H9 (cell line): ENCODE results near the gene TSPAN18. TPM values are rescaled to one million over a fixed set of nuclear protein-coding genes. Genes with fewer than 3 reads are reported as not detected.

Experiments used
- DNase-seq: peaks from one replicate; pipeline ENCODE4 v3.0.0-alpha.2; 2017
- H2AFZ ChIP-seq: one replicate; pipeline ENCODE4 v1.6.1; 2013; ENCODE audit warnings: mild to moderate bottlenecking, low read length, control low read depth, moderate library complexity
- H2AK5ac ChIP-seq: 2 replicates; pipeline ENCODE4 v1.6.1; 2013; ENCODE audit warnings: low read length, control low read depth, mixed read lengths; ENCODE audit not compliant: insufficient read length
- H2BK120ac ChIP-seq: one replicate; pipeline ENCODE4 v1.6.1; 2013; ENCODE audit warnings: low read depth, mild to moderate bottlenecking, low read length, control low read depth, inconsistent platforms; ENCODE audit not compliant: poor library complexity, severe bottlenecking
- H2BK12ac ChIP-seq: 2 replicates; pipeline ENCODE4 v1.6.1; 2013; ENCODE audit warnings: low read length, control low read depth, mixed read lengths, low read depth; ENCODE audit not compliant: insufficient read length
- H2BK15ac ChIP-seq: 2 replicates; pipeline ENCODE4 v1.6.1; 2013; ENCODE audit warnings: low read depth, low read length, control low read depth
- H2BK20ac ChIP-seq: one replicate; pipeline ENCODE4 v1.6.1; 2013; ENCODE audit warnings: low read depth, mild to moderate bottlenecking, low read length, control low read depth, inconsistent platforms; ENCODE audit not compliant: poor library complexity, severe bottlenecking
- H2BK5ac ChIP-seq: 2 replicates; pipeline ENCODE4 v1.6.1; 2013; ENCODE audit warnings: low read length, control low read depth, mixed read lengths; ENCODE audit not compliant: insufficient read length
- H3K14ac ChIP-seq: 2 replicates; pipeline ENCODE4 v1.6.1; 2013; ENCODE audit warnings: low read length, control low read depth; ENCODE audit not compliant: insufficient read depth
- H3K18ac ChIP-seq: 2 replicates; pipeline ENCODE4 v1.6.1; 2013; ENCODE audit warnings: low read depth, mild to moderate bottlenecking, mixed read lengths, low read length, control low read depth; ENCODE audit not compliant: insufficient read length
- H3K23ac ChIP-seq: 2 replicates; pipeline ENCODE4 v1.6.1; 2013; ENCODE audit warnings: low read length, control low read depth, mixed read lengths, low read depth; ENCODE audit not compliant: insufficient read length
- H3K23me2 ChIP-seq: 2 replicates; pipeline ENCODE4 v1.6.1; 2013; ENCODE audit warnings: low read depth, mild to moderate bottlenecking, mixed read lengths, low read length, control low read depth; ENCODE audit not compliant: insufficient read length, poor library complexity, severe bottlenecking
- H3K27ac ChIP-seq: 2 replicates; pipeline ENCODE4 v1.5.1; 2013; ENCODE audit warnings: low read length, control low read depth, mixed read lengths, low read depth; ENCODE audit not compliant: insufficient read length
- H3K27me3 ChIP-seq: 2 replicates; pipeline ENCODE4 v1.6.1; 2013; ENCODE audit warnings: low read length, control low read depth, inconsistent platforms; ENCODE audit not compliant: insufficient read depth
- H3K4ac ChIP-seq: 2 replicates; pipeline ENCODE4 v1.6.1; 2013; ENCODE audit warnings: low read depth, mild to moderate bottlenecking, control low read depth, inconsistent platforms, low read length, moderate library complexity
- H3K4me1 ChIP-seq: 2 replicates; pipeline ENCODE4 v1.6.1; 2013; ENCODE audit warnings: low read length, control low read depth, inconsistent platforms; ENCODE audit not compliant: insufficient read depth
- H3K4me2 ChIP-seq: 2 replicates; pipeline ENCODE4 v1.6.1; 2013; ENCODE audit warnings: low read length, control low read depth, mixed read lengths; ENCODE audit not compliant: insufficient read length, insufficient read depth
- H3K56ac ChIP-seq: 2 replicates; pipeline ENCODE4 v1.6.1; 2013; ENCODE audit warnings: low read depth, mild to moderate bottlenecking, mixed read lengths, low read length, control low read depth; ENCODE audit not compliant: insufficient read length
- H3K79me1 ChIP-seq: 2 replicates; pipeline ENCODE4 v1.6.1; 2013; ENCODE audit warnings: low read depth, mild to moderate bottlenecking, moderate library complexity, low read length, control low read depth, inconsistent platforms; ENCODE audit not compliant: insufficient read depth, poor library complexity, severe bottlenecking
- H3K79me2 ChIP-seq: 2 replicates; pipeline ENCODE4 v1.6.1; 2013; ENCODE audit warnings: low read length, control low read depth, inconsistent platforms; ENCODE audit not compliant: insufficient read depth
- H3K9ac ChIP-seq: 2 replicates; pipeline ENCODE4 v1.6.1; 2013; ENCODE audit warnings: low read length, control low read depth, mixed read lengths; ENCODE audit not compliant: insufficient read length; ENCODE audit errors: extremely low read depth
- H3K9me3 ChIP-seq: one replicate; pipeline ENCODE4 v1.6.1; 2013; ENCODE audit warnings: low read depth, low read length, inconsistent platforms; ENCODE audit not compliant: control insufficient read depth
- H3T11ph ChIP-seq: one replicate; pipeline ENCODE4 v1.6.1; 2013; ENCODE audit warnings: mild to moderate bottlenecking, low read length, control low read depth, inconsistent platforms
- H4K20me1 ChIP-seq: one replicate; pipeline ENCODE4 v1.6.1; 2013; ENCODE audit not compliant: control insufficient read depth, insufficient read length, insufficient read depth
- H4K5ac ChIP-seq: 2 replicates; pipeline ENCODE4 v1.6.1; 2013; ENCODE audit warnings: low read depth, mild to moderate bottlenecking, mixed read lengths, low read length, control low read depth; ENCODE audit not compliant: insufficient read length
- H4K8ac ChIP-seq: replicated peaks from 2 replicates; pipeline ENCODE4 v1.6.1; 2013; ENCODE audit warnings: low read length, control low read depth, mixed read lengths, low read depth; ENCODE audit not compliant: insufficient read length
- H4K91ac ChIP-seq: 2 replicates; pipeline ENCODE4 v1.6.1; 2013; ENCODE audit warnings: low read depth, mild to moderate bottlenecking, moderate library complexity, mixed read lengths, low read length, control low read depth; ENCODE audit not compliant: insufficient read length
- H3K27ac Mint-ChIP-seq, 3 experiments: 2 replicates in 2 of 3; 3 replicates in 1 of 3; pipeline ENCODE4 v1.8.0; 2020 to 2021; ENCODE audit warnings: mixed read lengths in 3 of 3, mild to moderate bottlenecking in 1 of 3, moderate library complexity in 1 of 3
- H3K27me3 Mint-ChIP-seq: 2 replicates; pipeline ENCODE4 v1.8.0; 2021; ENCODE audit warnings: low read depth, mild to moderate bottlenecking, moderate library complexity, mixed read lengths
- H3K36me3 Mint-ChIP-seq, 3 experiments: 2 replicates in 2 of 3; 3 replicates in 1 of 3; pipeline ENCODE4 v1.8.0; 2020 to 2021; ENCODE audit warnings: low read depth in 3 of 3, mixed read lengths in 3 of 3; ENCODE audit not compliant: insufficient read depth in 1 of 3
- H3K4me1 Mint-ChIP-seq, 2 experiments: 2 replicates each; pipeline ENCODE4 v1.8.0; 2020; ENCODE audit warnings: mixed read lengths in 2 of 2
- H3K4me3 Mint-ChIP-seq, 2 experiments: 2 replicates in 1 of 2; 3 replicates in 1 of 2; pipeline ENCODE4 v1.8.0; 2020 to 2021; ENCODE audit warnings: mild to moderate bottlenecking in 2 of 2, mixed read lengths in 2 of 2, moderate library complexity in 1 of 2
- H3K9me3 Mint-ChIP-seq, 2 experiments: 2 replicates in 1 of 2; 3 replicates in 1 of 2; pipeline ENCODE4 v1.8.0; 2020; ENCODE audit warnings: mild to moderate bottlenecking in 2 of 2, mixed read lengths in 2 of 2, moderate library complexity in 1 of 2
- CTCF ChIP-seq: fragments of 200-600 bp; sonication (generic); conservative IDR thresholded peaks from 3 replicates; pipeline ENCODE4 v1.8.0; 2021; ENCODE audit warnings: antibody characterized with exemption, mild to moderate bottlenecking
- WGBS: extraction: QIAGEN DNeasy Blood & Tissue Kit; methylation state at CpG from one replicate; pipeline ENCODE4 v1.1.7; 2013; ENCODE audit warnings: missing lambda C conversion rate, low lambda C conversion rate, mixed read lengths; ENCODE audit not compliant: insufficient read length; ENCODE audit errors: extremely low coverage; 5-methylcytosine and 5-hydroxymethylcytosine counted together
- total RNA-seq: library from RNA; stranded (reverse); gene quantifications from 2 replicates; pipeline ENCODE4 v1.2.1, GENCODE V29; 2021

TSPAN18 gene
- total RNA-seq, 1 experiment from 2014 or later = 25.3 TPM

- Histone ChIP-seq H4K91ac (no peak overlapping the region), H3K9ac (no peak overlapping the region), H3K79me1 (no peaks in the 10 kb centered on the region), H2AFZ (no peak overlapping the region), H2AK5ac (no peak overlapping the region), H2BK20ac (no peak overlapping the region), H3K79me2 (no peaks in the 10 kb centered on the region), H4K20me1 (peaks cover 2% of the 10 kb centered on the region), H3K23me2 (no peaks in the 10 kb centered on the region), H3K56ac (no peak overlapping the region), H3K9me3 (no peaks in the 10 kb centered on the region), H2BK12ac (no peak overlapping the region), H3K14ac (no peak overlapping the region), H2BK120ac (no peak overlapping the region), H3K27ac (no peak overlapping the region), H4K5ac (no peak overlapping the region), H2BK15ac (no peak overlapping the region), H4K8ac (no peak overlapping the region), H3K4me2 (no peak overlapping the region), H3K4ac (no peak overlapping the region), H3K27me3 (no peaks in the 10 kb centered on the region), H2BK5ac (no peak overlapping the region), H3T11ph (no peak overlapping the region), H3K23ac (no peak overlapping the region), H3K18ac (no peak overlapping the region), H3K4me1 (peaks cover 16% of the 10 kb centered on the region; the same call in 1 of the 2 replicates)
- Mint-ChIP-seq H3K4me1 (peaks cover 48 to 49% of the 10 kb centered on the region in 2 experiments), H3K27me3 (peaks cover 45% of the 10 kb centered on the region), H3K9me3 (peaks cover 2 to 5% of the 10 kb centered on the region in 2 experiments; a peak in 4 of 5 replicates), H3K4me3 (no peak overlapping the region), H3K27ac (no peak overlapping the region), H3K36me3 (peaks cover 0 to 6% (median 2%) of the 10 kb centered on the region in 3 experiments; a peak in 4 of 7 replicates)
- whole genome bisulfite sequencing = no CpG with 5 or more reads among the region's 10 CpGs
- no peak for TF ChIP-seq CTCF
- no peak for DNase-seq
Observed at GRCh38 chr11:44831605-44832394, 105.0 kb downstream of the TSPAN18 start.
